Left ventricle myocardium inferior (tissue), 1 donor: ENCODE results near the gene CNN1. TPM values are rescaled to one million over a fixed set of nuclear protein-coding genes. Genes with fewer than 3 reads are reported as not detected.
"Not testable (repeated sequence)": the region's sequence is repeated elsewhere in the genome, so short reads cannot be mapped to it uniquely, and the experiment has no call there.

Experiments used
- DNase-seq: peaks from one replicate; pipeline ENCODE4 v3.0.0-alpha.2; 2020
- H3K27ac ChIP-seq: fragments of 200-600 bp; replicated peaks from 2 replicates; pipeline ENCODE4 v1.8.0; 2021
- H3K27me3 ChIP-seq: fragments of 200-600 bp; 2 replicates; pipeline ENCODE4 v1.8.0; 2021; ENCODE audit warnings: low read depth
- H3K36me3 ChIP-seq: fragments of 200-600 bp; 2 replicates; pipeline ENCODE4 v1.8.0; 2021
- H3K4me1 ChIP-seq: fragments of 200-600 bp; 2 replicates; pipeline ENCODE4 v1.8.0; 2021
- H3K4me3 ChIP-seq: fragments of 200-600 bp; 2 replicates; pipeline ENCODE4 v1.8.0; 2021; ENCODE audit warnings: mild to moderate bottlenecking, moderate library complexity
- H3K9me3 ChIP-seq: fragments of 200-600 bp; replicated peaks from 2 replicates; pipeline ENCODE4 v1.8.0; 2021
- CTCF ChIP-seq: fragments of 200-600 bp; IDR thresholded peaks from 2 replicates; pipeline ENCODE4 v1.8.0; 2021; ENCODE audit warnings: antibody characterized with exemption, mild to moderate bottlenecking, borderline replicate concordance
- intact Hi-C: fragments of 100-400 bp; cut with micrococcal nuclease; formaldehyde crosslinking; loops from one replicate; pipeline ENCODE4 v1.11.0; 2022
- microRNA-seq: library from miRNA; unstranded; fragments of <30 nt; microRNA quantifications from one replicate; pipeline ENCODE4 v1.2.0, GENCODE V29; 2020
- total RNA-seq: library from RNA; stranded (reverse); fragmentation: NEBNext Ultra II Directional; extraction: Animal tissue kit (Norgen Biotek cat#: 25700); gene quantifications from one replicate; pipeline ENCODE4 v1.2.1, GENCODE V29; 2021
- donor health status: DM: no; HTN: yes; CAD: no; lungs with severe emphysema.

CNN1 gene
- total RNA-seq, 1 donor from 2014 or later = 133 TPM

- Histone ChIP-seq H3K27ac (no peak overlapping the region), H3K4me1 (peaks cover 27% of the 10 kb centered on the region), H3K9me3 (no peaks in the 10 kb centered on the region), H3K27me3 (no peaks in the 10 kb centered on the region), H3K36me3 (no peaks in the 10 kb centered on the region), H3K4me3 (no peak overlapping the region)
- TF ChIP-seq CTCF = no peak
- intact Hi-C loops = no loop called here
- DNase-seq = no peak
Observed at GRCh38 chr19:11596156-11596555, 57.5 kb downstream of the CNN1 start.

- DNase-seq = peak; percentile 99
- Histone ChIP-seq H3K27ac (peak within 1 kb of the TSS; percentile 94), H3K9me3 (no peaks in the 10 kb centered on the region), H3K4me1 (peaks cover 27% of the 10 kb centered on the region), H3K4me3 (peak within 1 kb of the TSS; percentile 92), H3K36me3 (no peaks in the 10 kb centered on the region), H3K27me3 (no peaks in the 10 kb centered on the region)
- TF ChIP-seq CTCF = peak; percentile 50
- intact Hi-C loops = no loop called here
Observed at GRCh38 chr19:11597202-11598102, 58.8 kb downstream of the CNN1 start, which contains the start of gene ZNF627. Gene ZNF627 (plus strand): TSS chr19:11597483. CDS start chr19:11597628, 145 bp downstream.

GRCh38 chr19:11598103-11598483 is 59.4 kb downstream of the CNN1 start:
- H3K27ac ChIP-seq = peak overlapping the region; percentile 94
- H3K36me3 ChIP-seq = no peaks in the 10 kb centered on the region
- H3K9me3 ChIP-seq = no peaks in the 10 kb centered on the region
- H3K4me3 ChIP-seq = peak overlapping the region; percentile 92
- TF ChIP-seq CTCF = no peak
- DNase-seq = no peak
- peaks cover 33% of the 10 kb centered on the region for H3K4me1 ChIP-seq
- intact Hi-C loops = no loop called here
- H3K27me3 ChIP-seq = no peaks in the 10 kb centered on the region

- peaks cover 33% of the 10 kb centered on the region for H3K4me1 ChIP-seq
- no peaks in the 10 kb centered on the region for H3K9me3 ChIP-seq
- H3K27me3 ChIP-seq = no peaks in the 10 kb centered on the region
- intact Hi-C loops = no loop called here
- peaks cover 1% of the 10 kb centered on the region for H3K36me3 ChIP-seq
- no peak for TF ChIP-seq CTCF
- H3K27ac ChIP-seq = no peak overlapping the region
- H3K4me3 ChIP-seq = peak overlapping the region; percentile 92
- DNase-seq = no peak
Observed at GRCh38 chr19:11598746-11599145, 60.1 kb downstream of the CNN1 start.

- Histone ChIP-seq H3K4me1 (peaks cover 33% of the 10 kb centered on the region), H3K36me3 (peaks cover 10% of the 10 kb centered on the region)
- H3K27me3 ChIP-seq, H3K27ac ChIP-seq, DNase-seq, H3K4me3 ChIP-seq, intact Hi-C loops, H3K9me3 ChIP-seq: not testable (repeated sequence)
Observed at GRCh38 chr19:11599704-11600103, 61.1 kb downstream of the CNN1 start.

Small RNAs within 50 kb of the gene (microRNA-seq; reads per million reads assigned to microRNA genes)
- not detected for gene MIR7974

Other genes with a start within 250 kb of the CNN1 start
- not detected for gene TSPAN16, start 242.7 kb upstream of the CNN1 start, total RNA-seq
- 7.2 TPM for gene RAB3D, start 199.2 kb upstream of the CNN1 start, total RNA-seq
- 77.8 TPM for gene TMEM205, start 192.6 kb upstream of the CNN1 start, total RNA-seq
- 24.5 TPM for gene CCDC159, start 192.3 kb upstream of the CNN1 start, total RNA-seq
- gene PLPPR2, start 183.4 kb upstream of the CNN1 start, total RNA-seq = 10.6 TPM
- gene SWSAP1, start 164.2 kb upstream of the CNN1 start, total RNA-seq = 1.1 TPM
- gene EPOR, start 154.5 kb upstream of the CNN1 start, total RNA-seq = 6.0 TPM
- gene RGL3, start 119.5 kb upstream of the CNN1 start, total RNA-seq = 9.2 TPM
- 0.77 TPM for gene ODAD3, start 103.7 kb upstream of the CNN1 start, total RNA-seq
- 120 TPM for gene PRKCSH, start 103.2 kb upstream of the CNN1 start, total RNA-seq
- 0.66 TPM for gene ELAVL3, start 57.8 kb upstream of the CNN1 start, total RNA-seq
- gene ZNF653, start 33.0 kb upstream of the CNN1 start, total RNA-seq = 4.2 TPM
- gene ECSIT, start 9.7 kb upstream of the CNN1 start, total RNA-seq = 167 TPM
- 33.1 TPM for gene ELOF1, start 20.4 kb downstream of the CNN1 start, total RNA-seq
- 3.1 TPM for gene ACP5, start 38.8 kb downstream of the CNN1 start, total RNA-seq
- 5.5 TPM for gene ZNF627, start 58.6 kb downstream of the CNN1 start, total RNA-seq
- 3.3 TPM for gene ZNF823, start 200.1 kb downstream of the CNN1 start, total RNA-seq
- 4.3 TPM for gene ZNF441, start 228.1 kb downstream of the CNN1 start, total RNA-seq